RKO (cell line): ENCODE measurements around the gene PRR35.
"Not testable (repeated sequence)": the region's sequence is repeated elsewhere in the genome, so short reads cannot be mapped to it uniquely, and the experiment has no call there.

Experiments
- DNase-seq: peaks from one replicate; pipeline ENCODE4 v3.0.0-alpha.2; 2016; ENCODE audit warnings: low spot score

PRR35 gene

GRCh38 chr16:593807-594206 lies 33.6 kb downstream of the PRR35 start:
- no peak for DNase-seq

GRCh38 chr16:595094-595528 lies 34.9 kb downstream of the PRR35 start:
- DNase-seq = no peak

- DNase-seq = no peak
Measured at GRCh38 chr16:595942-596735, 35.9 kb downstream of the PRR35 start.

- no peak for DNase-seq
Measured at GRCh38 chr16:596736-597060, 36.5 kb downstream of the PRR35 start.

- not testable (repeated sequence) for DNase-seq
Measured at GRCh38 chr16:597655-598054, 37.5 kb downstream of the PRR35 start.

GRCh38 chr16:598823-599739 lies 38.9 kb downstream of the PRR35 start:
- no peak for DNase-seq

GRCh38 chr16:600781-601180 lies 40.6 kb downstream of the PRR35 start:
- DNase-seq = peak; percentile 34

GRCh38 chr16:603933-604332 lies 43.7 kb downstream of the PRR35 start:
- DNase-seq = no peak

GRCh38 chr16:606656-607307 lies 46.6 kb downstream of the PRR35 start:
- no peak for DNase-seq

- no peak for DNase-seq
Measured at GRCh38 chr16:608019-608418, 47.8 kb downstream of the PRR35 start.

GRCh38 chr16:609316-609715 lies 49.1 kb downstream of the PRR35 start:
- no peak for DNase-seq

GRCh38 chr16:609984-610383 lies 49.8 kb downstream of the PRR35 start:
- DNase-seq = no peak

- DNase-seq = no peak
Measured at GRCh38 chr16:610513-611381, 50.6 kb downstream of the PRR35 start.

- DNase-seq = no peak
Measured at GRCh38 chr16:615122-615521, 54.9 kb downstream of the PRR35 start.
